GM12892 (cell line): ENCODE data around the gene MYOG.

Experiments used
- POLR2A ChIP-seq: IDR thresholded peaks from 2 replicates; pipeline ENCODE4 v1.6.1; 2011; ENCODE audit warnings: low read depth, low read length, control low read depth
- POLR2AphosphoS5 ChIP-seq: IDR thresholded peaks from 2 replicates; pipeline ENCODE4 v1.6.1; 2011; ENCODE audit warnings: low read depth, low read length, control low read depth
- TAF1 ChIP-seq: IDR thresholded peaks from 2 replicates; pipeline ENCODE4 v1.6.1; 2011; ENCODE audit warnings: low read depth, mild to moderate bottlenecking, control low read depth, low read length, borderline replicate concordance

DNA sequence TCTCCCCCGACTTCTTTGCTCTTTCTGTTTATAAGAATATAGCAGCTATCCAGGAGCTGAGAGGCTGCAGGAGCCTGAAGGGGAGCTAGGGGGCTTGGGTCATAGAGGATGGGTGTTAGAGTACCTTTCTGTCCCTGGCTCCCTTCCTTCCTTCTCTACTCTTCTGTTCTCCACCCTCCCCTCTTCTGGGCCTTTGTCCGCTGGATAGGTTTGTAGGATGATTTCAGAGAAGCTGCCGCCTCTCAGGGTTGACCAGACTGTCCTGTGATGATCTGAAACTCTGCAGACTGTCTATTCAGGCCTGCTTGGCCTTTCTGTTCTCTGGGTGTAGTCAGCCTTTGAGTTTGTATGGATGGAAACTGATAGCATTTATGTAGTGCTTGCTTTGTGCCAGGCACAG, 33.2 kb downstream of the MYOG start:
- TF ChIP-seq POLR2AphosphoS5: no peak
- no peak for TF ChIP-seq POLR2A
- no peak for TF ChIP-seq TAF1
